ENCODE data around the gene SLC35E3. TPM values are rescaled to one million over a fixed set of nuclear protein-coding genes. Genes with fewer than 3 reads are reported as not detected.

SLC35E3 gene
- total RNA-seq, 1 donor: 7.0 TPM

DNA sequence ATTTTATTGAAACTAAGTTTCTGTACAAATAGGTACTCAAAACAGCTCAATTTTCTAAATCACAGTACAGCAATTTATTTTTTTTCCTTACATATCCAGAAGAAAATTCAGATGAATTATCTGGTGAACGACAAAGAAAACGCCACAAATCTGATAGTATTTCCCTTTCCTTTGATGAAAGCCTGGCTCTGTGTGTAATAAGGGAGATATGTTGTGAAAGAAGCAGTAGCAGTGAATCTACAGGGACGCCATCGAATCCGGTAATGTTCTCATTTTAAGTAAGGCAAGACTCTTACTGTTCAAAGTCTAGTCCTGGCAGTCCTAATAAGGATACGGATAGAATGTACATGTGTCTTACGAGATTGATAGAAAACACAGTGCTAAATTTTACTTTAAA is 82.7 kb downstream of the SLC35E3 start:
- TF ChIP-seq CTCF (IDR thresholded peaks at IDR 0.05; ENCODE audit: insufficient read depth, low read length): no peak
- H3K4me3 ChIP-seq (ENCODE audit: low read depth, low read length): no peak overlapping the region
- DNase-seq (ENCODE audit: low read depth): no peak

Other genes with a start within 250 kb of the SLC35E3 start
- 256 and 294 TPM in 2 replicates for gene RAP1B, start 135.3 kb upstream of the SLC35E3 start, total RNA-seq (ENCODE audit: low replicate concordance)
- gene NUP107, start 59.2 kb upstream of the SLC35E3 start, total RNA-seq (ENCODE audit: low replicate concordance): 51.8 and 83.7 TPM in 2 replicates
- 241 and 733 TPM in 2 replicates for gene MDM2, start 62.0 kb downstream of the SLC35E3 start, total RNA-seq (ENCODE audit: low replicate concordance)
- 0.08 and 17.1 TPM in 2 replicates for gene CPM, start 187.0 kb downstream of the SLC35E3 start, total RNA-seq (ENCODE audit: low replicate concordance)